A549 (cell line): ENCODE data around the gene SUSD3.

Experiments used
- CTCF ChIP-seq: fragments of >200 bp; sonication (Bioruptor Twin); formaldehyde crosslinking; IDR thresholded peaks from 3 replicates; pipeline ENCODE4 v1.5.1; 2016
- ESRRA ChIP-seq: fragments of 150-350 bp; IDR thresholded peaks from 2 replicates; pipeline ENCODE4 v1.6.1; 2014; ENCODE audit warnings: mild to moderate bottlenecking, low read length, borderline replicate concordance
- HDAC2 ChIP-seq: fragments of 200-600 bp; sonication (generic); IDR thresholded peaks from 2 replicates; pipeline ENCODE4 v1.6.1; 2016
- MAFK ChIP-seq: fragments of 450-650 bp; IDR thresholded peaks from 2 replicates; pipeline ENCODE4 v1.6.1; 2014; ENCODE audit not compliant: partially characterized antibody
- POLR2A ChIP-seq: IDR thresholded peaks from 2 replicates; pipeline ENCODE4 v1.6.1; 2012; ENCODE audit warnings: mild to moderate bottlenecking, low read length
- RNF2 ChIP-seq: fragments of 200-600 bp; sonication (generic); IDR thresholded peaks from 2 replicates; pipeline ENCODE4 v1.6.1; 2016; ENCODE audit warnings: low read depth, mild to moderate bottlenecking, antibody characterized with exemption, moderate library complexity, borderline replicate concordance
- SMC3 ChIP-seq: fragments of >200 bp; sonication (Bioruptor Twin); formaldehyde crosslinking; IDR thresholded peaks from 3 replicates; pipeline ENCODE4 v1.6.1; 2018; ENCODE audit warnings: inconsistent platforms
- SREBF2 ChIP-seq: fragments of 450-650 bp; IDR thresholded peaks from 2 replicates; pipeline ENCODE4 v1.6.1; 2014; ENCODE audit warnings: mild to moderate bottlenecking, moderate library complexity

DNA sequence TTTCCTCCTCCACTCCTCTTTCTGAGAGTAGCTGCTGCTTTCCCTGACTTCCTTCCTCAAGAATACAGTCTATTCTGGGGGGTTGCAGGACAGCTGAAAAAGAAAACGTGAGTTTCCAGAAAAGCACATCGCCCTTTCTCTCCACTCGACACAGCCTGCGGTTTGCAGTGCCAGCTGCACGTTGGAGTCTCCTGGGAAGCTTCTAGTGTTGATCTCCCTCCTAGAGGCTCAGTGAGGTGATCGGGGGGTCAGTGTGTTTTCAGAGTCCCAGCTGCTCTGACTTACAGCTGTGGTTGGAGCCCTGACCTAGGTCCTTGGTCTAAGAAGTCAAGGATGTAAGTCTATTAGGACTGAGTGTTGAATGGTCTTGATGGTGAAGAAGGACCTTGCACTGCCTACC is 25.0 kb upstream of the SUSD3 start:
- TF ChIP-seq CTCF (no peak), POLR2A (no peak), SMC3 (no peak), SREBF2 (no peak), HDAC2 (no peak), MAFK (no peak), ESRRA (no peak), RNF2 (no peak)
